GM19035 (cell line): ENCODE data around the gene RRAS2.

Source experiments
- ATAC-seq: cut with Tn5 transposase; IDR thresholded peaks from one replicate; pipeline ENCODE4 v1.9.1; 2021; ENCODE audit not compliant: unreplicated experiment

RRAS2 gene

GRCh38 chr11:14230407-14230806 lies 128.6 kb downstream of the RRAS2 start:
- ATAC-seq = no peak

GRCh38 chr11:14229472-14229871 lies 129.5 kb downstream of the RRAS2 start:
- ATAC-seq = no peak

GRCh38 chr11:14228356-14228755 lies 130.6 kb downstream of the RRAS2 start:
- ATAC-seq = no peak
